NK-92 treated with Interleukin-12 subunit alpha and Interleukin-12 subunit beta, amount 100 ng/mL, for 24 hours (cell line): ENCODE data around the gene ICAM2.
"Not testable (repeated sequence)": the region's sequence is repeated elsewhere in the genome, so short reads cannot be mapped to it uniquely, and the experiment has no call there.

Experiments
- DNase-seq: peaks from one replicate; lab custom pipeline; 2025; lab: John Stamatoyannopoulos, UW

The ICAM2 gene

GRCh38 chr17:64042700-64043485, 22.5 kb upstream of the ICAM2 start:
- DNase-seq = no peak

GRCh38 chr17:64041912-64042311, 21.5 kb upstream of the ICAM2 start:
- DNase-seq = no peak

GRCh38 chr17:64040206-64040605, 19.8 kb upstream of the ICAM2 start:
- no peak for DNase-seq

DNA sequence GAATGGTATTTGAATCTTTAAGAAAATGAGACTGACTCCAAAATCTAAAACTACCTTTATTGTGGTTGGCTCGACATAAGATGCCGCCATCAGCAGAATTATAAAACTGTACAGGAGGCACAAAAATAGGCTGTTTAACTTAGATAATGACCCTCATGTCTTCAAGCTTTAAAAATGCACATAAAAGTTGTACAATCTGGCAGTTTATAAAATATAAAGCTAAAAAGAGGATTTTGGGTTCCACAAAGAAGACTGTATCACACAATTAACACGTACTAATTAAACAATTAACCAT, 18.6 kb upstream of the ICAM2 start:
- DNase-seq = no peak

- DNase-seq = no peak
These were observed 18.1 kb upstream of the ICAM2 start for GRCh38 chr17:64038331-64039105.

DNA sequence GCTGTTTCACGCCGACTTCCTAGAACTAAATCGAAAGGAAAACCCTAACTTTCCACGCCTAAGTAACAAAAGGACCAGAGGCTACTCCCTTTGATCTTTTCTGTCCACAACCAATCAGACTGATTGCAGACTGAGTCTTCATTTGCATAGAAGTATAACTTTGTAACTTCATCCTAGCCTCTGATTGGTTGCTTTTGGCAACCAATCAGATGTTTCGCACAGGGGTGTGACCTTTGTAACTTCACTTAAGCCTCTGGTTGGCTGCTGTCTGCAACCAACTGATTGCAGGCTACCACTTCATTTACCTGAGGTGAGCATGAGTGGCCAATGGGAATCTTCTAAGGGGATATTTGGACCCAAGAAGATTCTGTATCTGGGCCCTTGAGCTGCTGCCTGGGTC, 17.4 kb upstream of the ICAM2 start:
- DNase-seq = no peak

GRCh38 chr17:64037180-64037579, 16.7 kb upstream of the ICAM2 start:
- DNase-seq = no peak

GRCh38 chr17:64036198-64036922, 15.9 kb upstream of the ICAM2 start:
- DNase-seq = no peak

DNA sequence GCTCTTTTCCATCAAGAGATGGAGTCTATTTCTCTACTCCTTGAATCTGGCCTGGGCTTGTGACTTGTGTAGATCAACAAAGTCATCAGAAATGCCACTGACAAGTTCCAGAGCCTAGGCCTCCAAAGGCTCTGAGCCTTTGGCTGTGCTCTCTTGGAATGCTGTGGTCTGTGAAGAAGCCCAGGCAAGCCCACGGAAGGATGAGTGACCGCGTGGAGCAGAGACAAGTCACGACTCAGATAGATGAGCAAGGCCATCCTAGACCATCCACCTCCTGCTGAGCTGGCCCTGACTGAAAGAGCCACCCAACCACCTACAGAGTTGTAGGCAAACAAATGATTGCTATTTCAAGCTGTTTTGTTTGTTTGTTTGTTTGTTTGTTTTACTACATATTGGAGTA, 11.6 kb upstream of the ICAM2 start:
- DNase-seq = no peak

- DNase-seq = peak; percentile 51
These were observed 8.5 kb upstream of the ICAM2 start for GRCh38 chr17:64028874-64029464.

DNA sequence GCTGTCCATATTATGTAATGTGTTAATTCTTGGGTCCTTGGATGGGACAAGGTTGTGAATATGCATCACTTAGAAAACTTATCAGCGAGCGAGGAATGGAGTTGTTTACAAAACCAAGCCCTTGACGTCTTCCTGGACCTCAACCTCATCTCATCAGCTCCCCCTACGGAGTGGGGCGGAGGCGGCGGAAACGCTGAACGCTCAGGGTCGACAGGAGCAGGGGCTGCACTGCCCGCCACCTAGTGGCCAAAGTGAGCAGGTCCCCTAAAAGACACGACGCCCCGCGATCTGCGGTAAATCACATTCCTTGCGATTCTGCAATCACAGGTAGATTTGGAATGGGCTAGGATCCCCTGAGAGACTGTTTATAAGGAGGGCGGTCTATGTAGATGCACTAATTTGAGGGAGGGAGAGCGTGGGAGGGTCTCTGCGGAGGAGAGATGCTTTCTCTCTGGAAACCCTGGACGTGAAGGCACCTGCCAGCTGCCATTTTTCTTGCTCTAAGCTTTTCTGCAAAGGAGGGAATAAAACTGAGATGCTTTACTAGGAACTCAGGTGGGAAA, 5.4 kb upstream of the ICAM2 start:
- DNase-seq = peak; percentile 72

DNA sequence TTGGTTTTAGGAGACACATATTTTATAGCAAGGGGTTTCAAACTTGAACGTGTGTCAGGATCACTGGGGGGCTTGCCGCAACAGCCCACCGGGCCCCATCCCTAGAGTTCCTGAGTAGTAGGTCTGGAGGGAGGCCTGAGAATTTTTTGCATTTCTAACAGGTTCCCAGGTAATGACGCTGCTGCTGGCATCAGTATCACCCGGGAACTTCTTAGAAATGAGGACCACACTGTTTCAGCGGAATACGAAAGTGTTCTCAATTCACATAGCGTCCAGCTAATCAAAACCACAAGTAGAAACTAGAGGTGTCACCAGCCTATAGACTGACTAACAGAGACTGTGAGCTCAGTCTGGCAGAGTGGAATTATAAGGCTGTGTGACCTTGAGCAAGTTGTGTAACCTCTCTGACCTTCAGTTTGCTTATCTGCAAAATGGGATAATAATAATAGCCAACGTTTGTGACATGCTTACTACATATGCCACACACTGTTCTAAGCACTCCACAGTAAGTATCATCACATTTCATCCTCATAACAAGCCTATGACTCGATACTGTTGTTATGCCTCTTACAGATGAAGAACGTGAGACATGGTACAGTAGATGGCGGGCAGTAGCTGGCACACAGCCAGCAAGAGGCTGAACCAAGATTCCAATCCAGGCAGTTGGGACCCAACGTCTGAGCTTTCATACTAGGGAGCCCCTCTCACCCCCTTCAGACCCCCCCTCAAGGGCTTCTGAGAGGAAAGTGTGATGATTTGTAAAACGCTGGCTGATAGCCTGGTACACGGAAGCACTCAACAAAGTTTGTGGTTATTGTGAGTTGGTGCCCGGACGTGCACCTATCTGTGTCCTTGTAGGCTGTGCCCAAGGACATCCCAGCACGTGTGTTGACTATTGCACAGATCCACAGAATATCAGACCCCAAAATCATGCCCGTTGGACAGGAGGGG, 4.6 kb upstream of the ICAM2 start:
- no peak for DNase-seq

GRCh38 chr17:64024215-64024654, 3.8 kb upstream of the ICAM2 start:
- DNase-seq = no peak

- no peak for DNase-seq
These were observed 2.2 kb upstream of the ICAM2 start for GRCh38 chr17:64022611-64023063.

GRCh38 chr17:64019551-64019961, 877 bp downstream of the ICAM2 start:
- DNase-seq = not testable (repeated sequence)

GRCh38 chr17:64017381-64017980, 3.0 kb downstream of the ICAM2 start:
- no peak for DNase-seq

DNA sequence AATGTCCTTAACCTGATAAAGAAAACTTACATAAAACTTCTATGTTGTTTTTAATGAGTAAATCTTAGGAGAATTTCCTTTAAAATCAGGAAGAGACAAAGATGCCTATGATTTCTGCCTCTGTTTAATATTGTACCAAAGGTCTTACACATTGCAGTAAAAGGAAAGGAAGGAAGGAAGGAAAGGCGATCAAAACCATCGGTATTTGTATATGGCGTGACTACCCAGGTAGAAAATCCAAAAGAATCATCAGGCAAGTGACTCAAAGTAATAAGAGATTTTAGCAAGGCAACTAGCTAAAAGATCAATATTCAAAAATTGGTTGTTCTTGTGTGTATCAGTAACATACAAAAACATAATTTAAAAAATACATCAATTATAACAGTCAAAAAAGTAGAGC, 3.5 kb downstream of the ICAM2 start:
- no peak for DNase-seq

DNA sequence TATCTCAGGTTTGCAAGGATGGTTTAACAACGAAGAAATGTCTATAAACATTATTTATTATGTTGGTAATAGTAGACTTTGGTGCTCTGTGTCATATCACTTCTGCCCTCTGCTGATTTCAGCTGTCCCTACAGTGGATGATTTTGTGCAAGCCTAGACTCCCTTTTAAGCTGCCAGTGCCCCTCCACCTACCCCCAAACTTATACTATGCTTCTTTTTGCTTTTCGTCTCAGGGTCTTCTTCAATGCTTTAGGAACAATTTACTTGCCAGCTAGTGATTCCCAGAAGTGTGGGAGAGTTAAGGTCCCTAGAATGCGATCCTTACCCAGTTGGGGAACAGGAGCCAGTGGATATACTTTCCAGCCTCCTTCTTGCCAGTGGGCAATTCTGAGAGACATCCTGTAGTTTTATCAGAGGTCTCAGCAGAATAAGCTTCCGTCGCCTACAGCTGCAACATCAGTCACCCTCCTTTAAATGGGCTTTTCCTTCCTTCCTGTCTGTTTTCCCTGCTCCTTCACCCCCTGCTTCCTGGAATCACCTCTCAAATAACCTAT, 4.1 kb downstream of the ICAM2 start:
- no peak for DNase-seq

GRCh38 chr17:64015447-64015846, 5.0 kb downstream of the ICAM2 start:
- no peak for DNase-seq
